GM12801 (cell line): ENCODE data around the gene ABCD3.

Experiments used
- CTCF ChIP-seq: IDR thresholded peaks from one replicate; pipeline ENCODE4 v1.5.1; 2011; ENCODE audit warnings: control low read depth; ENCODE audit not compliant: insufficient read length; ENCODE audit errors: extremely low read depth

ABCD3 gene

GRCh38 chr1:94541246-94542087 lies 123.3 kb downstream of the ABCD3 start, which contains the start of gene F3:
Gene F3 (minus strand): TSS chr1:94541759. CDS start chr1:94541636, 123 bp downstream.
- no peak for TF ChIP-seq CTCF

GRCh38 chr1:94542088-94542870 lies 124.1 kb downstream of the ABCD3 start:
- no peak for TF ChIP-seq CTCF

GRCh38 chr1:94543001-94543400 lies 124.8 kb downstream of the ABCD3 start:
- no peak for TF ChIP-seq CTCF

GRCh38 chr1:94543893-94544635 lies 125.9 kb downstream of the ABCD3 start:
- no peak for TF ChIP-seq CTCF

- no peak for TF ChIP-seq CTCF
Observed at GRCh38 chr1:94544706-94545490, 126.7 kb downstream of the ABCD3 start.

- TF ChIP-seq CTCF: no peak
Observed at GRCh38 chr1:94549706-94550105, 131.5 kb downstream of the ABCD3 start.
